Neuronal stem cell (in vitro differentiated cells): ENCODE results near the gene MEF2A.

Source experiments
- DNase-seq: peaks from one replicate; pipeline ENCODE4 v3.0.0-alpha.2; 2013; ENCODE audit warnings: low spot score
- H2AFZ ChIP-seq: one replicate; pipeline ENCODE4 v1.6.1; 2013; ENCODE audit warnings: mild to moderate bottlenecking, low read length, inconsistent platforms
- H2AK5ac ChIP-seq: 2 replicates; pipeline ENCODE4 v1.6.1; 2013; ENCODE audit warnings: low read depth, mild to moderate bottlenecking, inconsistent platforms, low read length, moderate library complexity, mixed read lengths
- H2BK120ac ChIP-seq: 2 replicates; pipeline ENCODE4 v1.6.1; 2013; ENCODE audit warnings: low read depth, mild to moderate bottlenecking, inconsistent platforms, low read length, moderate library complexity, mixed read lengths
- H2BK12ac ChIP-seq: one replicate; pipeline ENCODE4 v1.6.1; 2013; ENCODE audit warnings: low read length, inconsistent platforms
- H2BK15ac ChIP-seq: 2 replicates; pipeline ENCODE4 v1.6.1; 2013; ENCODE audit warnings: mild to moderate bottlenecking, low read length, inconsistent platforms, mixed read lengths
- H2BK5ac ChIP-seq: one replicate; pipeline ENCODE4 v1.6.1; 2013; ENCODE audit warnings: inconsistent platforms, mild to moderate bottlenecking, low read length, moderate library complexity
- H3K14ac ChIP-seq: one replicate; pipeline ENCODE4 v1.6.1; 2013; ENCODE audit warnings: low read length, inconsistent platforms
- H3K18ac ChIP-seq: 2 replicates; pipeline ENCODE4 v1.6.1; 2013; ENCODE audit warnings: low read length, inconsistent platforms
- H3K23ac ChIP-seq: 2 replicates; pipeline ENCODE4 v1.6.1; 2013; ENCODE audit warnings: low read depth, mild to moderate bottlenecking, mixed read lengths, low read length, inconsistent platforms; ENCODE audit not compliant: poor library complexity
- H3K27ac ChIP-seq: replicated peaks from 3 replicates; pipeline ENCODE4 v1.5.1; 2013; ENCODE audit warnings: low read length, inconsistent platforms
- H3K27me3 ChIP-seq, 3 experiments: 2 replicates each; pipeline ENCODE4 v1.6.1; 2013; ENCODE audit warnings: low read length in 3 of 3, mild to moderate bottlenecking in 2 of 3, inconsistent platforms in 1 of 3, low read depth in 1 of 3, mixed read lengths in 1 of 3, moderate library complexity in 1 of 3; ENCODE audit not compliant: control insufficient read depth in 3 of 3, insufficient read depth in 3 of 3
- H3K36me3 ChIP-seq, 2 donors: replicated peaks in 1 of 2; 2 replicates each; pipeline ENCODE4 v1.6.1; 2013; ENCODE audit warnings: low read length in 2 of 2; ENCODE audit not compliant: control insufficient read depth in 2 of 2, insufficient read depth in 2 of 2
- H3K4ac ChIP-seq: 2 replicates; pipeline ENCODE4 v1.6.1; 2013; ENCODE audit warnings: inconsistent platforms, mild to moderate bottlenecking, low read length, moderate library complexity
- H3K4me1 ChIP-seq, 2 donors: 1 replicate in 1 of 2; 2 replicates in 1 of 2; pipeline ENCODE4 v1.6.1; 2013; ENCODE audit warnings: low read length in 2 of 2, low read depth in 1 of 2; ENCODE audit not compliant: control insufficient read depth in 2 of 2, insufficient read depth in 1 of 2
- H3K4me2 ChIP-seq: one replicate; pipeline ENCODE4 v1.6.1; 2013; ENCODE audit warnings: mild to moderate bottlenecking, low read length, inconsistent platforms; ENCODE audit not compliant: insufficient read depth, poor library complexity, severe bottlenecking
- H3K4me3 ChIP-seq, 2 donors: 2 replicates each; pipeline ENCODE4 v1.5.1; 2013; ENCODE audit warnings: low read length in 2 of 2, mild to moderate bottlenecking in 2 of 2, inconsistent platforms in 1 of 2, moderate library complexity in 1 of 2
- H3K79me1 ChIP-seq: one replicate; pipeline ENCODE4 v1.6.1; 2013; ENCODE audit warnings: low read depth, mild to moderate bottlenecking, inconsistent platforms, low read length, moderate library complexity
- H3K9ac ChIP-seq: one replicate; pipeline ENCODE4 v1.6.1; 2013; ENCODE audit warnings: mild to moderate bottlenecking, low read depth, low read length, inconsistent platforms; ENCODE audit not compliant: poor library complexity
- H3K9me3 ChIP-seq, 2 donors: replicated peaks in 1 of 2; 2 replicates each; pipeline versions ENCODE3 to v1.6.1; 2013; ENCODE audit warnings: low read length in 2 of 2, mild to moderate bottlenecking in 2 of 2, inconsistent platforms in 1 of 2, low read depth in 1 of 2, mixed read lengths in 1 of 2, moderate library complexity in 1 of 2; ENCODE audit not compliant: control insufficient read depth in 2 of 2, insufficient read depth in 1 of 2
- H4K8ac ChIP-seq: one replicate; pipeline ENCODE4 v1.6.1; 2013; ENCODE audit warnings: low read depth, mild to moderate bottlenecking, inconsistent platforms, low read length, moderate library complexity
- H4K91ac ChIP-seq: one replicate; pipeline ENCODE4 v1.6.1; 2013; ENCODE audit warnings: low read length, low read depth, mild to moderate bottlenecking, inconsistent platforms; ENCODE audit not compliant: poor library complexity
- whole genome bisulfite sequencing, 2 donors: extraction: QIAGEN DNeasy Blood & Tissue Kit; methylation state at CpG; one replicate each; pipeline ENCODE4 v1.1.7; 2013; ENCODE audit warnings: missing lambda C conversion rate in 2 of 2, mixed read lengths in 1 of 2; ENCODE audit not compliant: insufficient read length in 2 of 2, insufficient replicate concordance in 1 of 2; ENCODE audit errors: extremely low coverage in 2 of 2; 5-methylcytosine and 5-hydroxymethylcytosine counted together

Gene MEF2A

DNA sequence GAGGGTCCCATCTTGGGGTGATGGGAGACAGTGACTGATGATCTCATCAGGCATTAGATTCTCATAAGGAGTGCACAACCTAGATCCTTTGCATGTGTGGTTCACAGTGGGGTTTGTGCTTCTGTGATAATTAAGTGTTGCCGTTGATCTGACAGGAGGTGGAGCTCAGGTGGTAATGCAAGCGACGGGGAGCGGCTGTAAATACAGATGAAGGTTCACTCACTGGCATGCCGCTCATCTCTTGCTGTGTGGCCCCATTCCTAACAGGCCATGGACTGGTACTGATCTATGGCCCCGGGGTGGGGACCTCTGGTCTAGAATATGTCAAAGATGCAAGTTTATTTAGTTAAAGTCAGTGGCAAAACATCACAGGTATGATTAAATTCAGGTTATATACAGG lies 8.7 kb downstream of the MEF2A start:
- H3K27ac ChIP-seq: no peak overlapping the region
- H3K18ac ChIP-seq: no peak overlapping the region
- H3K14ac ChIP-seq: no peak overlapping the region
- H3K23ac ChIP-seq: no peak overlapping the region
- H3K27me3 ChIP-seq: no peaks in the 10 kb centered on the region
- H2BK15ac ChIP-seq: no peak overlapping the region
- peaks cover 0 to 14% of the 10 kb centered on the region in 2 donors for H3K9me3 ChIP-seq
- H4K8ac ChIP-seq: no peak overlapping the region
- H3K4me3 ChIP-seq: no peak overlapping the region
- no CpG with 5 or more reads among the region's 6 CpGs for WGBS, 2 donors
- H3K4me1 ChIP-seq: peaks cover 3 to 4% of the 10 kb centered on the region in 2 donors
- no peak overlapping the region for H3K9ac ChIP-seq
- H2AFZ ChIP-seq: no peak overlapping the region
- no peak overlapping the region for H3K4ac ChIP-seq
- H2BK12ac ChIP-seq: no peak overlapping the region
- no peak for DNase-seq
- no peak overlapping the region for H2AK5ac ChIP-seq
- H3K4me2 ChIP-seq: no peak overlapping the region
- no peak overlapping the region for H2BK120ac ChIP-seq
- H3K79me1 ChIP-seq: peaks cover 2% of the 10 kb centered on the region
- H3K36me3 ChIP-seq: peaks cover 0 to 12% of the 10 kb centered on the region in 2 donors
- no peak overlapping the region for H4K91ac ChIP-seq
- H2BK5ac ChIP-seq: no peak overlapping the region

DNA sequence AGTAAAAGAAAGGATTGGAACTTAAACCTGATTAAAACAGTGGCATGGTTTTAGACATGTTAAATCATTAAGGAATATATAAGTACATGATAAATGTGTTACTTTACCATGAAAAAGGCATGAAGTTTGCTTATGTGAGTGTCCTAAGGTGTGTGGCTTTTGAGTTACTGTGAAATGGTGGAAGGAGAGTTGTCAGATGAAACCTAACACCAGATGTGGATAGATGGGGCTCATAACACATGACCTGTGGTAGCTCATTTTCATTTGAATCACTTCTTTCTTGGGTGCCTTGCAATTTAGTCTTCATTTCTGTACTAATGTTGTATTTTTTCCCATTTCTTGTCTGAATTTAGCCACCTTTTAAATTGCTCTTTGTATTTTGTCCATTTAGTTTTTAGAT lies 13.0 kb downstream of the MEF2A start:
- H3K9ac ChIP-seq: no peak overlapping the region

GRCh38 chr15:99580076-99580475 lies 14.3 kb downstream of the MEF2A start:
- Histone ChIP-seq H3K4ac (no peak overlapping the region), H3K36me3 (no peaks in the 10 kb centered on the region), H2BK15ac (no peak overlapping the region), H3K4me2 (no peak overlapping the region), H4K91ac (no peak overlapping the region), H3K9me3 (peaks cover 3 to 6% of the 10 kb centered on the region in 2 donors), H2BK12ac (no peak overlapping the region), H2AK5ac (no peak overlapping the region), H3K27ac (no peak overlapping the region), H3K18ac (no peak overlapping the region), H2BK120ac (no peak overlapping the region), H3K27me3 (no peaks in the 10 kb centered on the region), H3K23ac (no peak overlapping the region), H3K9ac (no peak overlapping the region), H3K79me1 (peaks cover 2% of the 10 kb centered on the region), H3K4me3 (no peak overlapping the region), H3K14ac (no peak overlapping the region), H2BK5ac (no peak overlapping the region), H4K8ac (no peak overlapping the region), H2AFZ (no peak overlapping the region), H3K4me1 (peaks cover 4 to 7% of the 10 kb centered on the region in 2 donors)
- DNase-seq: no peak
- WGBS, 2 donors: no CpG with 5 or more reads among the region's 3 CpGs

More for the DNA sequence above, 13.0 kb downstream of the MEF2A start:
- no peak overlapping the region for H2BK15ac ChIP-seq
- H3K14ac ChIP-seq: no peak overlapping the region
- peaks cover 0 to 9% of the 10 kb centered on the region in 2 donors for H3K36me3 ChIP-seq
- no peak overlapping the region for H2BK5ac ChIP-seq
- no peak overlapping the region for H3K4me3 ChIP-seq
- no peak overlapping the region for H2BK12ac ChIP-seq
- H4K91ac ChIP-seq: no peak overlapping the region
- H3K4ac ChIP-seq: no peak overlapping the region
- H2AK5ac ChIP-seq: no peak overlapping the region
- H3K27ac ChIP-seq: no peak overlapping the region
- H3K79me1 ChIP-seq: peaks cover 5% of the 10 kb centered on the region
- H3K4me1 ChIP-seq: peaks cover 4 to 7% of the 10 kb centered on the region in 2 donors
- no peak for DNase-seq
- H3K27me3 ChIP-seq: no peaks in the 10 kb centered on the region
- no peak overlapping the region for H3K4me2 ChIP-seq
- no peak overlapping the region for H4K8ac ChIP-seq
- peaks cover under 1 to 17% of the 10 kb centered on the region in 2 donors for H3K9me3 ChIP-seq
- no peak overlapping the region for H3K18ac ChIP-seq
- H2AFZ ChIP-seq: no peak overlapping the region
- no peak overlapping the region for H2BK120ac ChIP-seq
- no peak overlapping the region for H3K23ac ChIP-seq

DNA sequence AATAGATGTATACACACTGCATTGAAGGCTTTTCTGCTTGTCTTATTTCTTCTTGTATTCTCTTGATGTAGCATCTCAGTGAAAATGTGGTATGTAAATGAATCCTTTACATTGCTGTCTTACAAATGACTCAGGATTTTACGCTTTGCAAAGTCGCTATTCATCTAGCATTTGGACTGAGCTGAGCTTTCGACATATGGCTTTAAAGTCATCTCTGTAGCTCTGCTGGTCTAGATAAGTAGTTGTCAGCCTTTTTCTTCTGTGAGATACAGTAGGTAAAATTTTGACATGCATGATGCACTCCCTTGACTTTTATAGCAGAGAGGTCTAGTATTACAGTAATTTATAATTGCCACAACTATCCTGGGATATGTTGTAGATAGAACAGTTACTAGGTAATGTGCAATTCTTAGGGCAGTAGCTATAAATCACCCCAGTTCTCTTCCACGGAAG lies 16.8 kb downstream of the MEF2A start:
- Histone ChIP-seq H2AFZ (no peak overlapping the region), H2BK5ac (no peak overlapping the region), H2BK12ac (no peak overlapping the region), H3K18ac (no peak overlapping the region), H3K36me3 (no peaks in the 10 kb centered on the region), H3K4me2 (no peak overlapping the region), H3K79me1 (peaks cover 2% of the 10 kb centered on the region), H3K23ac (no peak overlapping the region), H3K27me3 (no peaks in the 10 kb centered on the region), H4K91ac (no peak overlapping the region), H2BK15ac (no peak overlapping the region), H2BK120ac (no peak overlapping the region), H3K4me1 (peaks cover 4 to 7% of the 10 kb centered on the region in 2 donors), H3K4me3 (no peak overlapping the region), H3K14ac (no peak overlapping the region), H2AK5ac (no peak overlapping the region), H3K9me3 (peaks cover 3 to 17% of the 10 kb centered on the region in 2 donors), H4K8ac (no peak overlapping the region), H3K27ac (no peak overlapping the region), H3K4ac (no peak overlapping the region), H3K9ac (no peak overlapping the region)
- WGBS, 2 donors: no CpG with 5 or more reads among the region's 4 CpGs
- DNase-seq: no peak
